Osteoblast (primary cell): Measurements from ENCODE around the gene LRRN3. TPM values are rescaled to one million over a fixed set of nuclear protein-coding genes. Genes with fewer than 3 reads are reported as not detected.

ENCODE experiments used
- DNase-seq: peaks from one replicate; pipeline ENCODE4 v3.0.0; 2011; ENCODE audit warnings: low spot score, mixed read lengths; ENCODE audit not compliant: insufficient read length; ENCODE audit errors: missing footprints
- H2AFZ ChIP-seq: 2 replicates; pipeline ENCODE4 v1.6.0; 2011; ENCODE audit warnings: mild to moderate bottlenecking, low read length
- H3K27ac ChIP-seq: 2 replicates; pipeline ENCODE4 v1.5.1; 2011; ENCODE audit warnings: mild to moderate bottlenecking, low read depth, low read length, moderate library complexity
- H3K27me3 ChIP-seq: 2 replicates; pipeline ENCODE4 v1.6.0; 2012; ENCODE audit warnings: mild to moderate bottlenecking, control low read depth, inconsistent platforms, low read length, moderate library complexity; ENCODE audit not compliant: insufficient read depth
- H3K36me3 ChIP-seq: 2 replicates; pipeline ENCODE4 v1.5.1; 2011; ENCODE audit warnings: mild to moderate bottlenecking, low read length, control low read depth, moderate library complexity; ENCODE audit not compliant: insufficient read depth
- H3K4me1 ChIP-seq: 2 replicates; pipeline ENCODE4 v1.5.1; 2011; ENCODE audit warnings: mild to moderate bottlenecking, low read length, control low read depth, moderate library complexity; ENCODE audit not compliant: insufficient read depth
- H3K4me2 ChIP-seq: 2 replicates; pipeline ENCODE4 v1.6.0; 2011; ENCODE audit warnings: mild to moderate bottlenecking, low read length; ENCODE audit not compliant: insufficient read depth
- H3K4me3 ChIP-seq: fragments of 200-600 bp; sonication (generic); 3 replicates; pipeline ENCODE4 v1.5.1; 2012; ENCODE audit warnings: mild to moderate bottlenecking, low read length, inconsistent platforms; ENCODE audit not compliant: insufficient read depth
- H3K79me2 ChIP-seq: 2 replicates; pipeline ENCODE4 v1.6.0; 2012; ENCODE audit warnings: mild to moderate bottlenecking, low read length, control low read depth, inconsistent platforms; ENCODE audit not compliant: insufficient read depth
- H3K9me3 ChIP-seq: 2 replicates; pipeline ENCODE4 v1.5.1; 2011; ENCODE audit warnings: low read depth, low read length, control low read depth
- H4K20me1 ChIP-seq: 2 replicates; pipeline ENCODE4 v1.6.0; 2012; ENCODE audit warnings: mild to moderate bottlenecking, low read length, control low read depth; ENCODE audit not compliant: insufficient read depth
- CTCF ChIP-seq: IDR thresholded peaks from 2 replicates; pipeline ENCODE4 v1.5.1; 2011; ENCODE audit warnings: mild to moderate bottlenecking, low read depth, low read length, moderate library complexity; ENCODE audit errors: extremely low read depth
- total RNA-seq: library from RNA; depleted of rRNA; stranded (reverse); fragments of >200 nt; gene quantifications from 2 replicates; pipeline ENCODE4 v1.2.3, GENCODE V29; 2012

LRRN3 gene
- 2.2 and 2.4 TPM in 2 replicates for total RNA-seq

DNA sequence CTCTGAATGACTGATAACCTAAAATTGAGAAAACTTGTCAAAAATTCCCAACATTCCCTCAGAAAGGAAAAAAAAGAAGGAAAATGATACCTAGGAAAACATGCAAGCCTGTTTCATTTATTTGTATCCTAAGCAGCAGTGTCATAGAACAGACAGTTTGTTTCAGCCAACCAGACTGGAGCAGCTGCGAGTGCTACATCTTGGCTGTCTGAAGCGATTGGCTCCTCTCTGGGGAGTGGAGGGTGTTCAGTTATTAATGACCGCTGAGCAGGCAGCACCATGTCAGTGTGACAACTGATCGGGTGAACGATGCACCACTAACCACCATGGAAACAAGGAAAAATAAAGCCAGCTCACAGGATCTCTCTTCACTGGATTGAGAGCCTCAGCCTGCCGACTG lies at the start of gene LRRN3:
LRRN3 (plus strand) TSS at position 282 of the 400 bp plus-strand sequence. CDS start 31,646 bp downstream, outside the sequence.
- no peak for TF ChIP-seq CTCF
- Histone ChIP-seq H3K4me1 (peaks cover 19% of the 10 kb centered on the region), H3K36me3 (no peaks in the 10 kb centered on the region), H3K79me2 (no peaks in the 10 kb centered on the region), H3K9me3 (no peaks in the 10 kb centered on the region), H3K27me3 (no peaks in the 10 kb centered on the region), H3K27ac (peak within 1 kb of the TSS; percentile 32), H3K4me3 (peak within 1 kb of the TSS; percentile 72), H3K4me2 (peak within 1 kb of the TSS; percentile 98), H2AFZ (peak within 1 kb of the TSS; percentile 95), H4K20me1 (no peaks in the 10 kb centered on the region)
- DNase-seq, result peak; percentile 9

- Histone ChIP-seq H3K4me3 (no peak overlapping the region), H2AFZ (no peak overlapping the region), H4K20me1 (no peaks in the 10 kb centered on the region), H3K79me2 (no peaks in the 10 kb centered on the region), H3K27me3 (no peaks in the 10 kb centered on the region), H3K36me3 (no peaks in the 10 kb centered on the region), H3K27ac (no peak overlapping the region), H3K4me2 (no peak overlapping the region), H3K9me3 (no peaks in the 10 kb centered on the region), H3K4me1 (no peaks in the 10 kb centered on the region)
- TF ChIP-seq CTCF, result no peak
- no peak for DNase-seq
Measured at GRCh38 chr7:111041577-111041976, 49.4 kb upstream of the LRRN3 start.

DNA sequence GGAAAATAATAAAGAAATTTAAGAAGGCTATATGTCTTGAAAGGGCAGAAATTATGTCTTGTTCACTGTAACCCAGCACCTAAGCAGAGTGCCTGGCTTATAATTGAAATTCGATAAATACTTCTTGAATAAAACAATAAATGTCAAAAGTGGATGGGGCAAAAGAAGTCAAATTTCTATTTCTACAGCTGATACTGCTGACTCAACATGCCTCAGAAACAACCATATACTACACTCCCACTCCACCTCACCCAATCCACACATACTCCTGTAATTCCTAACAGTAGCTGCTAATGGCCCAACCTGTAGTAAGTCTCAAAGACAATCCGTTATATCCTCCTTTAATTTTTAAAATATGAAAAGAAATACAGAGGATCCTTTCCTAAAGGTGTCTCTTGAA lies 48.1 kb upstream of the LRRN3 start:
- no peaks in the 10 kb centered on the region for H3K4me1 ChIP-seq
- no peaks in the 10 kb centered on the region for H3K27me3 ChIP-seq
- DNase-seq, result no peak
- H2AFZ ChIP-seq, result no peak overlapping the region
- no peak overlapping the region for H3K4me3 ChIP-seq
- H4K20me1 ChIP-seq, result no peaks in the 10 kb centered on the region
- H3K79me2 ChIP-seq, result no peaks in the 10 kb centered on the region
- no peaks in the 10 kb centered on the region for H3K36me3 ChIP-seq
- H3K4me2 ChIP-seq, result no peak overlapping the region
- H3K27ac ChIP-seq, result no peak overlapping the region
- TF ChIP-seq CTCF, result no peak
- H3K9me3 ChIP-seq, result no peaks in the 10 kb centered on the region

GRCh38 chr7:111043561-111043960 lies 47.4 kb upstream of the LRRN3 start:
- no peak overlapping the region for H3K4me2 ChIP-seq
- TF ChIP-seq CTCF, result no peak
- H3K27me3 ChIP-seq, result no peaks in the 10 kb centered on the region
- no peak for DNase-seq
- H2AFZ ChIP-seq, result no peak overlapping the region
- H3K27ac ChIP-seq, result no peak overlapping the region
- H3K4me1 ChIP-seq, result no peaks in the 10 kb centered on the region
- no peaks in the 10 kb centered on the region for H3K9me3 ChIP-seq
- no peak overlapping the region for H3K4me3 ChIP-seq
- no peaks in the 10 kb centered on the region for H4K20me1 ChIP-seq
- H3K36me3 ChIP-seq, result no peaks in the 10 kb centered on the region
- no peaks in the 10 kb centered on the region for H3K79me2 ChIP-seq
